OCI-LY3 (cell line): ENCODE data around the gene CEACAM20.

ENCODE experiments used
- CTCF ChIP-seq: fragments of 200-600, 300-600 bp; sonication (generic); IDR thresholded peaks from 2 replicates; pipeline ENCODE4 v1.5.1; 2014; ENCODE audit warnings: antibody characterized with exemption, low read length, low read depth
- EZH2phosphoT487 ChIP-seq: fragments of 200-600 bp; shearing (Covaris generic); IDR thresholded peaks from 2 replicates; pipeline ENCODE4 v1.6.1; 2018; ENCODE audit warnings: antibody characterized with exemption, mixed run types, low read depth

GRCh38 chr19:44575116-44575700 is 45.7 kb upstream of the CEACAM20 start:
- TF ChIP-seq CTCF (no peak), EZH2phosphoT487 (no peak)
